Activated CD8-positive, alpha-beta memory T cell treated with anti-CD3 and anti-CD28 coated beads, Interleukin-2, amount 50 U/mL, for 48 hours (primary cell): ENCODE data around the gene ANKRD22.
"Not testable (repeated sequence)": the region's sequence is repeated elsewhere in the genome, so short reads cannot be mapped to it uniquely, and the experiment has no call there.

ENCODE experiments used
- DNase-seq: peaks from one replicate; pipeline ENCODE4 v3.0.0-alpha.2; 2020

The ANKRD22 gene

GRCh38 chr10:88877298-88877697 lies 25.7 kb upstream of the ANKRD22 start:
- no peak for DNase-seq

GRCh38 chr10:88875081-88875480 lies 23.4 kb upstream of the ANKRD22 start:
- DNase-seq, result no peak

DNA sequence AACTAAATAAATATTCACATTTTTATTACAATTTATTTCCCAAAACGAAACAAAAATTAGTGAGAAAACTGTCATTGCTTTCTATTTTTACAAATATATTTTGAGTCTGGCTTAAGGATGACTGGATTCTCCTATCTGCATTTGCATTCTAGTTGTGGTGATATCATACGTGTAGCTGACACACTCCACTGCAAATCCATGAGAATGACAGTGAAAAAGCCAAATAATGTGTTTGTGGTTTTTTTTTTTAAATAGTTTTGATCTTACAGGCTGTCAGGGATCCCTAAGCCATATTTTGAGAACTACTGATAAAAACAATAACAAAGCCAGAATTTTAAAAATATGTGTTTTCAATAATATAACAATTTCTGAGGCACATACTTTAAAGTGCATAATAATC lies 22.6 kb upstream of the ANKRD22 start:
- no peak for DNase-seq

GRCh38 chr10:88873757-88874156 lies 22.1 kb upstream of the ANKRD22 start:
- no peak for DNase-seq

DNA sequence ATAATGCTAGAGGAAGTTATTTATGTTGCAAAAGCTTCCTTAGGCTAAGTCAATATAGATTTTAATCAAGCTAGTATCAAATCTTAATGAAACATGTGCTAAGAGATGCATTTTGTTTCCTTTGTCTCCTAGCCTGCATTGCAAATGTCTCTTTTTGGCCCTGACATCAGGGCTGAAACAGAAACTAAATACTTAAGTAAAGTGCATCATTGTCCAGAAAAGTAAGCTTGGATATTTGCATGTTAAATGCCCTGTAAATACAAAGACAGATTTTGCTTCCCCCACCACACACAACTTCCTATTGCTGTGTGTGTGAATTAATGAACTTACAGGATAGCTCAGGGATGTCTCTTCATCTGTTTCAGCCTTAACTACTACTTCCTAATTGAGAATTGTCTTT lies 18.4 kb upstream of the ANKRD22 start:
- no peak for DNase-seq

- no peak for DNase-seq
These were observed 14.8 kb upstream of the ANKRD22 start for GRCh38 chr10:88866454-88866853.

GRCh38 chr10:88865281-88865876 lies 13.7 kb upstream of the ANKRD22 start:
- no peak for DNase-seq

DNA sequence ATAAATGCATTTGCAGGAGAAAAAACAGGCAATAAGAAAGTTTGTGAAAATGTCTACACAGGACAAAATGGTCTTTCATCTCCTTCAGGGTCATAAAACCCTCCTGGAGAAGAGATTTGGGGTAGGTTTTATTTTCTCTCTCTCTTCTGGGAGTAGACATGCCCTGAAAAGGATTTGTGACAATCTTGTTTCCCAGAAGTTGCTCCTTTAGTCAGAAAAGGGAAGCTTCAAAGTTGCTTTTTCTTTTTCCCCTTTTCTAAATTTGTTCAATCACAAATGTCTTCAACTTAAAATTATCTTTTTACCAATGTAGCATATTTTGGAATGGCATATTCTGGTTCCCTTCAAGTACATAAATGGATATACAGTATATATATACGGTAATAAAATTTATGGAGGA lies 9.4 kb upstream of the ANKRD22 start:
- no peak for DNase-seq

- DNase-seq, result no peak
These were observed 6.8 kb upstream of the ANKRD22 start for GRCh38 chr10:88858491-88858890.

GRCh38 chr10:88857831-88858230 lies 6.2 kb upstream of the ANKRD22 start:
- no peak for DNase-seq

- DNase-seq, result no peak
These were observed 3.0 kb upstream of the ANKRD22 start for GRCh38 chr10:88854684-88855083.

DNA sequence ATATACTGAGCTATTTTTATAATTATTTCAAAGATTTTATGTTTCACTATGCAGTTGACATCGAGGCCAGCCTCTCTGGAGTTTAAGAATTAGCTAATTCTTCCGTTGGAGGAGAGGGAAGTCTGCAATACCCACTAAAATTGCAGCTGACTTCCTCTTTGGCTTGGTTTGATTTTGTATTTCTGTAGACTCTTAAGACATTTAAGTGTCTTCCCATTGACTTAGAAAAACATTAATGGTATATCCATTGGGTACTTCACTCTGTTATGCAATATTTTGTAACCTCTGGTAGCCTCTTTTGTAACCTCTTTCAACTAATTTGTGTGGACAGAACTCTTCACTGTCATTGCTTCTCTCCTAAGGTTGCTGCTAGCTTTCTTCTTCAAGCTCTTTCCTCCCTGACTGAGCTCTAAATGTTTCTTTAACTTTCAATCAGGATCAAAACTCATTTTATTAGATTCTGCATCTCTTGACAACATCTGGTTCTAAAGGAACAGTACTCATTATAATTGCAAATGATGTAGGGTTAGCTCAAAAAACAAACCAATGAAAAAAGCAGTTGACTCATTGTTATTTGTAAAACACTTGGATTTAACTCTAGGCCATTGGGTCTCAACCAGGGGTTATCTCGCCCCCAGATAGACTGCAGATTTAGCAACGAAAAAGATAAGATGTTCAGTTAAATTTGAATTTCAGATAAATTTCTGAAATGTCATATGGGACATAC lies 1.7 kb upstream of the ANKRD22 start:
- DNase-seq, result no peak

- no peak for DNase-seq
These were observed 683 bp upstream of the ANKRD22 start for GRCh38 chr10:88852327-88852726.

- DNase-seq, result no peak
These were observed 932 bp downstream of the ANKRD22 start for GRCh38 chr10:88850712-88851111.

DNA sequence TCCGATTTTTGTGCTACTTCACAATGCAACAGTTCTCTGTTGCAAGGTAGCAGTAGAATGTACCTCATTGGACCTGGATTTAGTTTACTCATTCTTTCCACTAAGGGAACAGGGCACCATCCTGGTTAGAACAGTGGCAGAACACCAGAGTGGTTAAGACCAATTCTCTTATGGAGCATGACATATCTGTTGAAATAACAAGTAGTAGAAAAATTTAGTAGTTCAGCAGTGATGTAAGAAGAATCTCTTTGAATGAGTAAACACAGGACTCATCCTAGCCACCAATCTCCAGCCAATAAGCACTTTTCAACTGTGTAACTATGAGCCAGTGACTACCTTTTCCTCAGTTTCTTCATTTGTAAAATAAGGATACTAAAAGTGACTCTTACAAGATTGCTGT lies 2.4 kb downstream of the ANKRD22 start:
- no peak for DNase-seq

- no peak for DNase-seq
These were observed 3.1 kb downstream of the ANKRD22 start for GRCh38 chr10:88848499-88848898.

DNA sequence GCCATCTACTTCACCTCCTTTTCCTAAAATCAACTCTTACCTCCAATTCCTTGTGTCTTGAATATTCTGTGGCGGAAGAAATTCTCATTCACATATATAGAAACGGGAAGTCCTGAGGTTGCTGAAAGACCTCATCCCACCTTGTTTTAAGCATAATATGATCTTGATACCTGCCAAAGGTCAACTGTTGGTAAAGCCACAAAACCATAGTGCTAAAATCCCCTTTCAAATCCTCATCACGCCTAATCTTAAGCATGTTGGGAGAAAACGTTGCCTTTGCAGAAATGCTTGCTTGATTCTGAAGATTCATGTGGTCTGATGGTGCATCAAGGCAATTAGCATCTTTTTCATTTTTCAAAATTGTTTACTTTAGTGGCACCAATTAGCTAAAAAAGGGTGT lies 8.5 kb downstream of the ANKRD22 start:
- DNase-seq, result no peak

- DNase-seq, result no peak
These were observed 10.1 kb downstream of the ANKRD22 start for GRCh38 chr10:88841316-88842111.

- DNase-seq, result no peak
These were observed 10.8 kb downstream of the ANKRD22 start for GRCh38 chr10:88840881-88841280.

- DNase-seq, result no peak
These were observed 11.5 kb downstream of the ANKRD22 start for GRCh38 chr10:88840104-88840503.

DNA sequence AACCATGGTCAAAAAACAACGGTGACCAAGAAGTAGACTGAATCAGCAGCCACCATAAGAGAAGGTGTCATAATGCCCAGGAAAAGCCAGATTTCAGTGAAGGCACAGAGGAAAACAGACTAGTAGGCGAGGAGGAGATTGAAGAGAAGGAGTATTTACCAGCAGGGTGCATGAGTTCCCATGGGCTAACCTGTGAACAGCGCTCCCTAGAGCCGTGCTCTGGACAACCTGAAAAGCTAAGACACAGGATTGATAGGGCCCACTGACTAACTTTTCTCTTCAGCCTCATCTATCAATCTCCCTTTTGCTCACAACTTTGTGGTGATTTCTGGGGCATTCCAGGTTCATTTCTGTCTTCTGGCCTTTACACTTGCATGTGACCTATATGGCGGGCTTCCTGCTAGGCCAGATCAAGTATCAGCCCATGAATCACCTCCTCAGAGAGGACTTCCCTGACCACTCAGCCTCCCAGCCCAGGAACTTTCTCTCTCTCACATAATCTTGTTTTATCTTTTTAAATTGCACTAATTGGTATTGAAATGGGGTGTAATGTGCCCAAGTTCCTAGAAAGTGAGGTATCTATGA lies 12.8 kb downstream of the ANKRD22 start:
- no peak for DNase-seq

- DNase-seq, result not testable (repeated sequence)
These were observed 14.0 kb downstream of the ANKRD22 start for GRCh38 chr10:88837632-88838031.

DNA sequence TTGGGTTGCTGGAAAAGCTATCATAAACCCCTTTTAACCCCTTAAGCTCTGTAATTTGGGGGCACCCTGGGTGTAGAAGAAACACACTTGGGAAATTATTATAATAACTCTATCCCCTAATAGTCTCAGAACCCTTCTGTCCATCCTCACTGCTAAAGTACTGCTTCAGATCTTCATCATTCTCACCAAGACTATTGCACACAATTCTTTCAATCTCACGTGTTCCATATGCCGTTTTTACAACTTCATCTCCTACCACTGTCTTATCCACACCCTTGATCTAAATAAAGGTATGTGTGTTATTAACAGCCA lies 15.8 kb downstream of the ANKRD22 start:
- no peak for DNase-seq
